Measurements from ENCODE around the gene TRAF4.
A peak's percentile ranks its signal among the peaks of the same experiment; 100 is the strongest.

- TF ChIP-seq CTCF (IDR thresholded peaks at IDR 0.05) (peak in 2 of 5 experiments; percentile 13 to 15), POLR2A (IDR thresholded peaks at IDR 0.05) (no peak), POLR2AphosphoS5 (IDR thresholded peaks at IDR 0.05) (peak in 2 of 3 donors; percentile 35)
These were observed 18.6 kb upstream of the TRAF4 start for GRCh38 chr17:28725166-28725659.

Data from transverse colon (tissue), 4 donors.